ENCODE data around the gene TOLLIP.
"Not testable (repeated sequence)": the region's sequence is repeated elsewhere in the genome, so short reads cannot be mapped to it uniquely, and the experiment has no call there.

TOLLIP gene

GRCh38 chr11:1346669-1347390, 37.4 kb upstream of the TOLLIP start:
- H3K4me3 ChIP-seq (ENCODE audit: low read depth, low read length) = no peak overlapping the region
- no peak for TF ChIP-seq CTCF (IDR thresholded peaks at IDR 0.05; ENCODE audit: borderline replicate concordance, insufficient read depth, low read depth, low read length)

GRCh38 chr11:1345737-1346513, 36.5 kb upstream of the TOLLIP start:
- H3K4me3 ChIP-seq (ENCODE audit: low read depth, low read length) = no peak overlapping the region
- TF ChIP-seq CTCF (IDR thresholded peaks at IDR 0.05; ENCODE audit: borderline replicate concordance, insufficient read depth, low read depth, low read length) = no peak

GRCh38 chr11:1344056-1344635, 34.7 kb upstream of the TOLLIP start:
- H3K4me3 ChIP-seq (ENCODE audit: low read depth, low read length) = no peak overlapping the region
- TF ChIP-seq CTCF (IDR thresholded peaks at IDR 0.05; ENCODE audit: borderline replicate concordance, insufficient read depth, low read depth, low read length) = no peak

DNA sequence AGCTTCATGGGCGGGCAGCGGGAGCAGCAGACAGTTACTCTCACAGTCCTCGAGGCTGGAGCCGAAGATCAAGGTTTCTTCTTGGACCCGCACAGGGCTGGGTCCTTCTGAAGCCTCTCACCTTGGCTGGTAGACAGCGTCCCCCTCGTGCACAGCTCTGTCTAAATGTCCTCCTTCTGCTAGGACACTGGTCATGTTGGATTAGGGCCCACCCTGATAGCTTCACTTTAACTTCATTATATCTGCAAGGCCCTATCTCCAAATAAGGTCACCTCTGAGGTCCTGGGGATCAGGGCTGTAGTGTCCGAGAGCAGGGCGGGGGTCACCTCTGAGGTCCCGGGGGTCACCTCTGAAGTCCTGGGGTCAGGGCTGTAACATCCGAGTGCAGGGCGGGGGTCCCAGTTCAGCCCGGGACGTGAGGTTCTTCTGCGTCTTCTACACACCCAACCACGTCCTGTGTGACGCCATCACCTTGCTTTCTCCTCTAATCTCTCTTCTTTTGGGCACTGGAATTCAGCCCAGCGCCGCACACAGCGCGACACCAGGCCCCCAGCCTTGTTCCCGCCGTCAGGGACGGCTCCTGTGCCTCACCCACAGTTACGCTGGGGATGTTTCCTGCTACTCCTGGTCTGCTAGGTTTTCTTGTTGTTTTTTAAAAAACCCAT, 34.1 kb upstream of the TOLLIP start:
- H3K4me3 ChIP-seq (ENCODE audit: low read depth, low read length) = no peak overlapping the region
- TF ChIP-seq CTCF (IDR thresholded peaks at IDR 0.05; ENCODE audit: borderline replicate concordance, insufficient read depth, low read depth, low read length) = no peak

- H3K4me3 ChIP-seq (ENCODE audit: low read depth, low read length) = no peak overlapping the region
- no peak for TF ChIP-seq CTCF (IDR thresholded peaks at IDR 0.05; ENCODE audit: borderline replicate concordance, insufficient read depth, low read depth, low read length)
These were observed 33.5 kb upstream of the TOLLIP start for GRCh38 chr11:1342946-1343345.

DNA sequence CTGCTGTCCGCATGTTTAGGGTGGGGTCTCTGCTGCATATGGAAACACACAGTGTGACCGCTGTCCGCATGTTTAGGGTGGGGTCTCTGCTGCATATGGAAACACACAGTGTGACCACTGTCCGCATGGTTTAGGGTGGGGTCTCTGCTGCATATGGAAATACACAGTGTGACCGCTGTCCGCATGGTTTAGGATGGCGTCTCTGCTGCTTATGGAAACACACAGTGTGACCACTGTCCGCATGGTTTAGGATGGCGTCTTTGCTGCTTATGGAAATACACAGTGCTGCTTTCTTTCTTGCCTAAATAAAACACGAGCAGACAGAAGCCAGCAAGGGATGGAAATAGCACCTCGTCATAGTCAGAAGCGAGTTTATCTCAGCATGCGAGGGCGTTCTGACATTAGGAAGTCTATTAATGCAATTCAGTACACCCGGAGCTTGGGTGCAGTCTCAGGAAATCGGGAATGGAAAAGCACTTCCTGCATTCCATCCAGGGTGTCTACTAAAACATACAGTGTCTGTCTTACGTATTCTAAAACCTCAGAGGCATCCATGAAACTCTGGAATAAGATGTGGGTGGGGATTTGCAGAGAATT, 32.6 kb upstream of the TOLLIP start:
- H3K4me3 ChIP-seq (ENCODE audit: low read depth, low read length) = no peak overlapping the region
- no peak for TF ChIP-seq CTCF (IDR thresholded peaks at IDR 0.05; ENCODE audit: borderline replicate concordance, insufficient read depth, low read depth, low read length)

- H3K4me3 ChIP-seq (ENCODE audit: low read depth, low read length) = not testable (repeated sequence)
These were observed 31.8 kb upstream of the TOLLIP start for GRCh38 chr11:1341226-1341625.
